GM23338 (cell line): Measurements from ENCODE around the gene OPN3. TPM values are rescaled to one million over a fixed set of nuclear protein-coding genes. Genes with fewer than 3 reads are reported as not detected.

ENCODE experiments used
- ATAC-seq: fragments of 200-7000 bp; cut with Tn5 transposase; 3 replicates; pipeline ENCODE4 v1.9.1; 2020
- DNase-seq: peaks from one replicate; pipeline ENCODE4 v3.0.0-alpha.2; 2015; ENCODE audit warnings: low spot score
- H2AFZ ChIP-seq: fragments of 200-600 bp; sonication (generic); 2 replicates; pipeline ENCODE4 v1.8.0; 2016; ENCODE audit warnings: antibody characterized with exemption, mild to moderate bottlenecking, moderate library complexity
- H3F3A ChIP-seq: fragments of 200-600 bp; sonication (generic); replicated peaks from 2 replicates; pipeline ENCODE4 v1.8.0; 2017; ENCODE audit warnings: antibody characterized with exemption, mixed run types, low read depth
- H3K27ac ChIP-seq: fragments of 200-600 bp; sonication (generic); 2 replicates; pipeline ENCODE4 v1.6.1; 2016; ENCODE audit warnings: low read depth
- H3K27me3 ChIP-seq: fragments of 200-600 bp; sonication (generic); 2 replicates; pipeline ENCODE4 v1.8.0; 2016; ENCODE audit warnings: mild to moderate bottlenecking, mixed run types, moderate library complexity; ENCODE audit not compliant: insufficient read depth
- H3K36me3 ChIP-seq: fragments of 200-600 bp; sonication (generic); 2 replicates; pipeline ENCODE4 v1.8.0; 2016; ENCODE audit warnings: mild to moderate bottlenecking; ENCODE audit not compliant: insufficient read depth
- H3K4me1 ChIP-seq: fragments of 200-600 bp; sonication (generic); 2 replicates; pipeline ENCODE4 v1.8.0; 2016; ENCODE audit warnings: mild to moderate bottlenecking, moderate library complexity; ENCODE audit not compliant: insufficient read depth
- H3K4me2 ChIP-seq: fragments of 200-600 bp; sonication (generic); 2 replicates; pipeline ENCODE4 v1.7.1; 2017; ENCODE audit warnings: mixed run types
- H3K4me3 ChIP-seq: fragments of 200-600 bp; sonication (generic); 2 replicates; pipeline ENCODE4 v1.6.1; 2016; ENCODE audit warnings: mixed run types
- H3K79me2 ChIP-seq: fragments of 200-600 bp; sonication (generic); replicated peaks from 2 replicates; pipeline ENCODE4 v1.8.0; 2017; ENCODE audit warnings: mild to moderate bottlenecking; ENCODE audit not compliant: insufficient read depth
- H3K9me2 ChIP-seq: fragments of 200-600 bp; sonication (generic); 2 replicates; pipeline ENCODE4 v1.8.0; 2017; ENCODE audit not compliant: insufficient read depth
- H4K20me1 ChIP-seq: fragments of 200-600 bp; sonication (generic); replicated peaks from 2 replicates; pipeline ENCODE4 v1.8.0; 2017; ENCODE audit warnings: mild to moderate bottlenecking; ENCODE audit not compliant: insufficient read depth
- H3K27ac Mint-ChIP-seq: 2 replicates; pipeline ENCODE4 v1.8.0; 2020; ENCODE audit warnings: inconsistent platforms, mild to moderate bottlenecking, moderate library complexity, mixed read lengths
- H3K27me3 Mint-ChIP-seq: 3 replicates; pipeline ENCODE4 v1.8.0; 2022; ENCODE audit warnings: low read depth, mild to moderate bottlenecking, moderate library complexity, mixed read lengths, inconsistent platforms; ENCODE audit not compliant: insufficient read depth, poor library complexity
- H3K36me3 Mint-ChIP-seq: 3 replicates; pipeline ENCODE4 v1.8.0; 2021; ENCODE audit warnings: low read depth, mild to moderate bottlenecking, inconsistent platforms, moderate library complexity, mixed read lengths
- H3K4me1 Mint-ChIP-seq: 3 replicates; pipeline ENCODE4 v1.8.0; 2020; ENCODE audit warnings: mild to moderate bottlenecking, inconsistent platforms, mixed read lengths
- H3K4me3 Mint-ChIP-seq: 3 replicates; pipeline ENCODE4 v1.8.0; 2021; ENCODE audit warnings: moderate library complexity, mild to moderate bottlenecking, inconsistent platforms, mixed read lengths
- H3K9me3 Mint-ChIP-seq: 3 replicates; pipeline ENCODE4 v1.8.0; 2020; ENCODE audit warnings: moderate library complexity, mild to moderate bottlenecking, inconsistent platforms, mixed read lengths
- CREB1 ChIP-seq: fragments of 250-450 bp; sonication (Bioruptor Pico); IDR thresholded peaks from 2 replicates; pipeline ENCODE4 v1.5.0; 2020; ENCODE audit warnings: low read depth, mild to moderate bottlenecking, moderate library complexity
- EZH2 ChIP-seq: fragments of 200-600 bp; sonication (generic); IDR thresholded peaks from one replicate; pipeline ENCODE4 v1.8.0; 2017; ENCODE audit warnings: antibody characterized with exemption, mild to moderate bottlenecking, low read depth; ENCODE audit not compliant: unreplicated experiment
- JUNB ChIP-seq: IDR thresholded peaks from one replicate; pipeline ENCODE4 v1.6.1; 2016; ENCODE audit warnings: antibody characterized with exemption; ENCODE audit not compliant: unreplicated experiment
- NANOG ChIP-seq: IDR thresholded peaks from 2 replicates; pipeline ENCODE4 v1.6.1; 2016; ENCODE audit warnings: antibody characterized with exemption, borderline replicate concordance
- POLR2AphosphoS5 ChIP-seq: IDR thresholded peaks from 2 replicates; pipeline ENCODE4 v1.6.1; 2016; ENCODE audit warnings: antibody characterized with exemption, low read depth
- STAT1 ChIP-seq: IDR thresholded peaks from one replicate; pipeline ENCODE4 v1.6.1; 2016; ENCODE audit warnings: antibody characterized with exemption; ENCODE audit not compliant: unreplicated experiment
- ZNF114 ChIP-seq: fragments of 250-450 bp; sonication (Bioruptor Pico); IDR thresholded peaks from 2 replicates; pipeline ENCODE4 v1.5.0; 2020; ENCODE audit warnings: mild to moderate bottlenecking, moderate library complexity
- ZNF331 ChIP-seq: fragments of 250-450 bp; sonication (Bioruptor Pico); IDR thresholded peaks from 2 replicates; pipeline ENCODE4 v1.5.0; 2020; ENCODE audit warnings: low read depth, mild to moderate bottlenecking, moderate library complexity
- polyA plus RNA-seq: library from polyadenylated mRNA; unstranded; fragments of >200 nt; fragmentation: Nextera tagmentation; extraction: Ambion mirVana; gene quantifications from 2 replicates; pipeline ENCODE4 v1.2.1, GENCODE V29; 2016
- total RNA-seq: library from RNA; depleted of rRNA; stranded (reverse); fragments of >200 nt; shearing (Covaris generic); gene quantifications from 2 replicates; pipeline ENCODE4 v1.2.3, GENCODE V29; 2014
- TF ChIP-seq, protein P1 (sequence below): fragments of 250-450 bp; sonication (Bioruptor Pico); IDR thresholded peaks from 2 replicates; pipeline ENCODE4 v1.5.0; 2020; ENCODE audit warnings: mild to moderate bottlenecking, moderate library complexity
- TF ChIP-seq, protein P2 (sequence below), 2 experiments: fragments of 200-600 bp in 1 of 2; sonication (generic) in 1 of 2; conservative IDR thresholded peaks; 2 replicates each; pipeline versions ENCODE4 v1.5.1 to v1.6.1; 2016 to 2017; ENCODE audit warnings: antibody characterized with exemption in 2 of 2, low read depth in 2 of 2, mild to moderate bottlenecking in 2 of 2, moderate library complexity in 1 of 2
- TF ChIP-seq, protein P3 (sequence below): IDR thresholded peaks from one replicate; pipeline ENCODE4 v1.6.1; 2018; ENCODE audit warnings: antibody characterized with exemption; ENCODE audit not compliant: unreplicated experiment
- TF ChIP-seq, protein P4 (sequence below): IDR thresholded peaks from 2 replicates; pipeline ENCODE4 v1.6.1; 2016; ENCODE audit warnings: antibody characterized with exemption

OPN3 gene
- total and polyA plus RNA-seq, 2 experiments from 2014 or later: 23.7 to 46.8 TPM

DNA sequence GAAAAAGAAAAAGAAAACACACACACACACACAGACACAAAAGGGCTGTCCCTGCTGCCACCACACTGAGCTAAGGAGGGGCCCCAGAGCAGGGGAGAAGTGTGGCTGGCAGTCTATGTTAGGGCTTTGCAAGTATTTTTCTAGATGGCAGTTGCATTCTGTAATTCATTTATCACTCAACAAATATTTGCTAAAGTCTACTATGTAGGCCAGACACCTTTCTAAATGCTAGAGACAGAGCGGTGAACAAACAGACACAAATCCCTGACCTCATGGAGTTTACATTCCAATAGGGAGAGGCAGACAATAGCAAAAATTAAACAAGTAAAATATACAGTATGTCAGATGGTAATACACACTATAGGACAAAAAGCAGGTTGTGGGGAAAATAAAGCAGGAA, 32.1 kb upstream of the OPN3 start:
- H3K27ac Mint-ChIP-seq: no peak overlapping the region
- Histone ChIP-seq H3F3A (no peaks in the 10 kb centered on the region), H3K27ac (no peak overlapping the region), H4K20me1 (no peaks in the 10 kb centered on the region), H3K79me2 (no peaks in the 10 kb centered on the region), H3K9me2 (no peaks in the 10 kb centered on the region), H3K4me2 (no peak overlapping the region), H2AFZ (no peak overlapping the region), H3K4me3 (no peak overlapping the region), H3K27me3 (no peaks in the 10 kb centered on the region), H3K36me3 (no peaks in the 10 kb centered on the region), H3K4me1 (no peaks in the 10 kb centered on the region)
- no peaks in the 10 kb centered on the region for H3K36me3 Mint-ChIP-seq
- H3K9me3 Mint-ChIP-seq: no peaks in the 10 kb centered on the region
- peaks cover 8% of the 10 kb centered on the region; the same call in 2 of the 3 replicates for H3K4me1 Mint-ChIP-seq
- no peak for DNase-seq
- H3K27me3 Mint-ChIP-seq: no peaks in the 10 kb centered on the region
- TF ChIP-seq JUNB (no peak), NANOG (no peak), ZNF114 (CRISPR knock-in tag) (no peak), POLR2AphosphoS5 (no peak), CREB1 (no peak), STAT1 (no peak), ZNF331 (CRISPR knock-in tag) (no peak), EZH2 (no peak)
- TF ChIP-seq, protein P1, sequence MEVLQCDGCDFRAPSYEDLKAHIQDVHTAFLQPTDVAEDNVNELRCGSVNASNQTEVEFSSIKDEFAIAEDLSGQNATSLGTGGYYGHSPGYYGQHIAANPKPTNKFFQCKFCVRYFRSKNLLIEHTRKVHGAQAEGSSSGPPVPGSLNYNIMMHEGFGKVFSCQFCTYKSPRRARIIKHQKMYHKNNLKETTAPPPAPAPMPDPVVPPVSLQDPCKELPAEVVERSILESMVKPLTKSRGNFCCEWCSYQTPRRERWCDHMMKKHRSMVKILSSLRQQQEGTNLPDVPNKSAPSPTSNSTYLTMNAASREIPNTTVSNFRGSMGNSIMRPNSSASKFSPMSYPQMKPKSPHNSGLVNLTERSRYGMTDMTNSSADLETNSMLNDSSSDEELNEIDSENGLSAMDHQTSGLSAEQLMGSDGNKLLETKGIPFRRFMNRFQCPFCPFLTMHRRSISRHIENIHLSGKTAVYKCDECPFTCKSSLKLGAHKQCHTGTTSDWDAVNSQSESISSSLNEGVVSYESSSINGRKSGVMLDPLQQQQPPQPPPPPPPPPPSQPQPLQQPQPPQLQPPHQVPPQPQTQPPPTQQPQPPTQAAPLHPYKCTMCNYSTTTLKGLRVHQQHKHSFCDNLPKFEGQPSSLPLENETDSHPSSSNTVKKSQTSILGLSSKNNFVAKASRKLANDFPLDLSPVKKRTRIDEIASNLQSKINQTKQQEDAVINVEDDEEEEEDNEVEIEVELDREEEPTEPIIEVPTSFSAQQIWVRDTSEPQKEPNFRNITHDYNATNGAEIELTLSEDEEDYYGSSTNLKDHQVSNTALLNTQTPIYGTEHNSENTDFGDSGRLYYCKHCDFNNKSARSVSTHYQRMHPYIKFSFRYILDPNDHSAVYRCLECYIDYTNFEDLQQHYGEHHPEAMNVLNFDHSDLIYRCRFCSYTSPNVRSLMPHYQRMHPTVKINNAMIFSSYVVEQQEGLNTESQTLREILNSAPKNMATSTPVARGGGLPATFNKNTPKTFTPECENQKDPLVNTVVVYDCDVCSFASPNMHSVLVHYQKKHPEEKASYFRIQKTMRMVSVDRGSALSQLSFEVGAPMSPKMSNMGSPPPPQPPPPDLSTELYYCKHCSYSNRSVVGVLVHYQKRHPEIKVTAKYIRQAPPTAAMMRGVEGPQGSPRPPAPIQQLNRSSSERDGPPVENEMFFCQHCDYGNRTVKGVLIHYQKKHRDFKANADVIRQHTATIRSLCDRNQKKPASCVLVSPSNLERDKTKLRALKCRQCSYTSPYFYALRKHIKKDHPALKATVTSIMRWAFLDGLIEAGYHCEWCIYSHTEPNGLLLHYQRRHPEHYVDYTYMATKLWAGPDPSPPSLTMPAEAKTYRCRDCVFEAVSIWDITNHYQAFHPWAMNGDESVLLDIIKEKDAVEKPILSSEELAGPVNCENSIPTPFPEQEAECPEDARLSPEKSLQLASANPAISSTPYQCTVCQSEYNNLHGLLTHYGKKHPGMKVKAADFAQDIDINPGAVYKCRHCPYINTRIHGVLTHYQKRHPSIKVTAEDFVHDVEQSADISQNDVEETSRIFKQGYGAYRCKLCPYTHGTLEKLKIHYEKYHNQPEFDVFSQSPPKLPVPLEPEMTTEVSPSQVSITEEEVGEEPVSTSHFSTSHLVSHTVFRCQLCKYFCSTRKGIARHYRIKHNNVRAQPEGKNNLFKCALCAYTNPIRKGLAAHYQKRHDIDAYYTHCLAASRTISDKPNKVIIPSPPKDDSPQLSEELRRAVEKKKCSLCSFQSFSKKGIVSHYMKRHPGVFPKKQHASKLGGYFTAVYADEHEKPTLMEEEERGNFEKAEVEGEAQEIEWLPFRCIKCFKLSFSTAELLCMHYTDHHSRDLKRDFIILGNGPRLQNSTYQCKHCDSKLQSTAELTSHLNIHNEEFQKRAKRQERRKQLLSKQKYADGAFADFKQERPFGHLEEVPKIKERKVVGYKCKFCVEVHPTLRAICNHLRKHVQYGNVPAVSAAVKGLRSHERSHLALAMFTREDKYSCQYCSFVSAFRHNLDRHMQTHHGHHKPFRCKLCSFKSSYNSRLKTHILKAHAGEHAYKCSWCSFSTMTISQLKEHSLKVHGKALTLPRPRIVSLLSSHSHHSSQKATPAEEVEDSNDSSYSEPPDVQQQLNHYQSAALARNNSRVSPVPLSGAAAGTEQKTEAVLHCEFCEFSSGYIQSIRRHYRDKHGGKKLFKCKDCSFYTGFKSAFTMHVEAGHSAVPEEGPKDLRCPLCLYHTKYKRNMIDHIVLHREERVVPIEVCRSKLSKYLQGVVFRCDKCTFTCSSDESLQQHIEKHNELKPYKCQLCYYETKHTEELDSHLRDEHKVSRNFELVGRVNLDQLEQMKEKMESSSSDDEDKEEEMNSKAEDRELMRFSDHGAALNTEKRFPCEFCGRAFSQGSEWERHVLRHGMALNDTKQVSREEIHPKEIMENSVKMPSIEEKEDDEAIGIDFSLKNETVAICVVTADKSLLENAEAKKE (CRISPR knock-in tag): no peak
- TF ChIP-seq, protein P2, sequence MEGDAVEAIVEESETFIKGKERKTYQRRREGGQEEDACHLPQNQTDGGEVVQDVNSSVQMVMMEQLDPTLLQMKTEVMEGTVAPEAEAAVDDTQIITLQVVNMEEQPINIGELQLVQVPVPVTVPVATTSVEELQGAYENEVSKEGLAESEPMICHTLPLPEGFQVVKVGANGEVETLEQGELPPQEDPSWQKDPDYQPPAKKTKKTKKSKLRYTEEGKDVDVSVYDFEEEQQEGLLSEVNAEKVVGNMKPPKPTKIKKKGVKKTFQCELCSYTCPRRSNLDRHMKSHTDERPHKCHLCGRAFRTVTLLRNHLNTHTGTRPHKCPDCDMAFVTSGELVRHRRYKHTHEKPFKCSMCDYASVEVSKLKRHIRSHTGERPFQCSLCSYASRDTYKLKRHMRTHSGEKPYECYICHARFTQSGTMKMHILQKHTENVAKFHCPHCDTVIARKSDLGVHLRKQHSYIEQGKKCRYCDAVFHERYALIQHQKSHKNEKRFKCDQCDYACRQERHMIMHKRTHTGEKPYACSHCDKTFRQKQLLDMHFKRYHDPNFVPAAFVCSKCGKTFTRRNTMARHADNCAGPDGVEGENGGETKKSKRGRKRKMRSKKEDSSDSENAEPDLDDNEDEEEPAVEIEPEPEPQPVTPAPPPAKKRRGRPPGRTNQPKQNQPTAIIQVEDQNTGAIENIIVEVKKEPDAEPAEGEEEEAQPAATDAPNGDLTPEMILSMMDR (conservative IDR thresholded peaks at IDR 0.05; ENCODE audit: low read depth in 2 of 2): no peak
- TF ChIP-seq, protein P3, sequence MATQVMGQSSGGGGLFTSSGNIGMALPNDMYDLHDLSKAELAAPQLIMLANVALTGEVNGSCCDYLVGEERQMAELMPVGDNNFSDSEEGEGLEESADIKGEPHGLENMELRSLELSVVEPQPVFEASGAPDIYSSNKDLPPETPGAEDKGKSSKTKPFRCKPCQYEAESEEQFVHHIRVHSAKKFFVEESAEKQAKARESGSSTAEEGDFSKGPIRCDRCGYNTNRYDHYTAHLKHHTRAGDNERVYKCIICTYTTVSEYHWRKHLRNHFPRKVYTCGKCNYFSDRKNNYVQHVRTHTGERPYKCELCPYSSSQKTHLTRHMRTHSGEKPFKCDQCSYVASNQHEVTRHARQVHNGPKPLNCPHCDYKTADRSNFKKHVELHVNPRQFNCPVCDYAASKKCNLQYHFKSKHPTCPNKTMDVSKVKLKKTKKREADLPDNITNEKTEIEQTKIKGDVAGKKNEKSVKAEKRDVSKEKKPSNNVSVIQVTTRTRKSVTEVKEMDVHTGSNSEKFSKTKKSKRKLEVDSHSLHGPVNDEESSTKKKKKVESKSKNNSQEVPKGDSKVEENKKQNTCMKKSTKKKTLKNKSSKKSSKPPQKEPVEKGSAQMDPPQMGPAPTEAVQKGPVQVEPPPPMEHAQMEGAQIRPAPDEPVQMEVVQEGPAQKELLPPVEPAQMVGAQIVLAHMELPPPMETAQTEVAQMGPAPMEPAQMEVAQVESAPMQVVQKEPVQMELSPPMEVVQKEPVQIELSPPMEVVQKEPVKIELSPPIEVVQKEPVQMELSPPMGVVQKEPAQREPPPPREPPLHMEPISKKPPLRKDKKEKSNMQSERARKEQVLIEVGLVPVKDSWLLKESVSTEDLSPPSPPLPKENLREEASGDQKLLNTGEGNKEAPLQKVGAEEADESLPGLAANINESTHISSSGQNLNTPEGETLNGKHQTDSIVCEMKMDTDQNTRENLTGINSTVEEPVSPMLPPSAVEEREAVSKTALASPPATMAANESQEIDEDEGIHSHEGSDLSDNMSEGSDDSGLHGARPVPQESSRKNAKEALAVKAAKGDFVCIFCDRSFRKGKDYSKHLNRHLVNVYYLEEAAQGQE: no peak
- TF ChIP-seq, protein P4, sequence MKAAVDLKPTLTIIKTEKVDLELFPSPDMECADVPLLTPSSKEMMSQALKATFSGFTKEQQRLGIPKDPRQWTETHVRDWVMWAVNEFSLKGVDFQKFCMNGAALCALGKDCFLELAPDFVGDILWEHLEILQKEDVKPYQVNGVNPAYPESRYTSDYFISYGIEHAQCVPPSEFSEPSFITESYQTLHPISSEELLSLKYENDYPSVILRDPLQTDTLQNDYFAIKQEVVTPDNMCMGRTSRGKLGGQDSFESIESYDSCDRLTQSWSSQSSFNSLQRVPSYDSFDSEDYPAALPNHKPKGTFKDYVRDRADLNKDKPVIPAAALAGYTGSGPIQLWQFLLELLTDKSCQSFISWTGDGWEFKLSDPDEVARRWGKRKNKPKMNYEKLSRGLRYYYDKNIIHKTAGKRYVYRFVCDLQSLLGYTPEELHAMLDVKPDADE: no peak
- no peak for ATAC-seq
- no peak overlapping the region for H3K4me3 Mint-ChIP-seq
